Gastroesophageal sphincter (tissue), 4 donors: Measurements from ENCODE around the gene PANK1. TPM values are rescaled to one million over a fixed set of nuclear protein-coding genes. Genes with fewer than 3 reads are reported as not detected.

Source experiments
- ATAC-seq: fragments of 150-250 bp; one replicate; pipeline ENCODE4 v1.9.1; 2016; ENCODE audit warnings: mild to moderate bottlenecking, moderate library complexity
- H3K27ac ChIP-seq, 4 donors: fragments of 200-600 bp; sonication (generic) in 3 of 4; 1 replicate in 3 of 4; 2 replicates in 1 of 4; pipeline ENCODE4 v1.5.1; 2016 to 2019
- H3K27me3 ChIP-seq: fragments of 200-600 bp; sonication (generic); one replicate; pipeline ENCODE4 v1.5.1; 2019
- H3K36me3 ChIP-seq, 2 donors: fragments of 200-600 bp; sonication (generic); one replicate each; pipeline ENCODE4 v1.5.1; 2019; ENCODE audit warnings: control low read depth in 1 of 2
- H3K4me1 ChIP-seq, 3 donors: fragments of 200-600 bp; sonication (generic); 1 replicate in 2 of 3; 2 replicates in 1 of 3; pipeline ENCODE4 v1.5.1; 2016 to 2019; ENCODE audit warnings: control low read depth in 2 of 3
- H3K4me3 ChIP-seq, 2 donors: fragments of 200-600 bp; sonication (generic); one replicate each; pipeline ENCODE4 v1.5.1; 2019; ENCODE audit warnings: mild to moderate bottlenecking in 1 of 2, moderate library complexity in 1 of 2
- H3K9me3 ChIP-seq, 3 donors: fragments of 200-600 bp; sonication (generic); one replicate each; pipeline ENCODE4 v1.5.1; 2017 to 2019; ENCODE audit warnings: control low read depth in 2 of 3
- CTCF ChIP-seq, 4 experiments: fragments of 200-600 bp in 2 of 4; fragments of 450-650 bp in 2 of 4; sonication (generic) in 1 of 4; IDR thresholded peaks; one replicate each; pipeline ENCODE4 v1.5.1; 2017 to 2019; ENCODE audit warnings: antibody characterized with exemption in 4 of 4, mild to moderate bottlenecking in 2 of 4, moderate library complexity in 2 of 4
- EP300 ChIP-seq: sonication (generic); formaldehyde crosslinking; IDR thresholded peaks from one replicate; pipeline ENCODE4 v1.6.1; 2017; ENCODE audit warnings: antibody characterized with exemption, mild to moderate bottlenecking
- POLR2A ChIP-seq, 2 donors: fragments of 450-650 bp; IDR thresholded peaks; one replicate each; pipeline ENCODE4 v1.6.1; 2017; ENCODE audit warnings: antibody characterized with exemption in 2 of 2, mild to moderate bottlenecking in 2 of 2, moderate library complexity in 1 of 2
- POLR2AphosphoS5 ChIP-seq: sonication (generic); formaldehyde crosslinking; IDR thresholded peaks from one replicate; pipeline ENCODE4 v1.6.1; 2017; ENCODE audit warnings: antibody characterized with exemption
- WGBS, 2 donors: methylation state at CpG; one replicate each; pipeline ENCODE4 v1.1.5; 2018; ENCODE audit warnings: low coverage in 1 of 2; 5-methylcytosine and 5-hydroxymethylcytosine counted together
- total RNA-seq, 4 donors: library from RNA; depleted of rRNA; stranded (reverse); fragments of >200 nt; gene quantifications; one replicate each; pipeline ENCODE4 v1.1.0, GENCODE V29; 2016

PANK1 gene
- total RNA-seq, 4 donors from 2014 or later: 3.6 to 4.9 (median 4.1) TPM

GRCh38 chr10:89589101-89589720 lies 55.8 kb downstream of the PANK1 start:
- Histone ChIP-seq H3K36me3 (peaks cover 0 to 6% of the 10 kb centered on the region in 2 donors), H3K9me3 (no peaks in the 10 kb centered on the region), H3K4me3 (no peak overlapping the region), H3K27me3 (no peaks in the 10 kb centered on the region), H3K27ac (no peak overlapping the region), H3K4me1 (peaks cover 0 to 13% (median 0%) of the 10 kb centered on the region in 3 donors)
- TF ChIP-seq EP300 (no peak), POLR2AphosphoS5 (no peak), CTCF (IDR thresholded peaks at IDR 0.05) (no peak), POLR2A (IDR thresholded peaks at IDR 0.05) (no peak)
- no peak for ATAC-seq
- WGBS, 2 donors: 70% methylated on average over 5 of the region's 5 CpGs

GRCh38 chr10:89588671-89589070 lies 56.4 kb downstream of the PANK1 start:
- no peak for TF ChIP-seq POLR2A (IDR thresholded peaks at IDR 0.05)
- TF ChIP-seq CTCF (IDR thresholded peaks at IDR 0.05): no peak
- no peak for TF ChIP-seq POLR2AphosphoS5
- no peak for TF ChIP-seq EP300
- H3K9me3 ChIP-seq: no peaks in the 10 kb centered on the region
- no peak overlapping the region for H3K4me3 ChIP-seq
- H3K27ac ChIP-seq: no peak overlapping the region
- H3K27me3 ChIP-seq: no peaks in the 10 kb centered on the region
- H3K36me3 ChIP-seq: peaks cover 0 to 6% of the 10 kb centered on the region in 2 donors
- no peak for ATAC-seq
- peaks cover 0 to 12% (median 0%) of the 10 kb centered on the region in 3 donors for H3K4me1 ChIP-seq
- 68 to 90% methylated on average over 3 of the region's 3 CpGs for WGBS, 2 donors

GRCh38 chr10:89582022-89582421 lies 63.0 kb downstream of the PANK1 start:
- Histone ChIP-seq H3K4me1 (no peaks in the 10 kb centered on the region), H3K27me3 (no peaks in the 10 kb centered on the region), H3K36me3 (no peaks in the 10 kb centered on the region), H3K27ac (no peak overlapping the region), H3K4me3 (no peak overlapping the region), H3K9me3 (no peaks in the 10 kb centered on the region)
- TF ChIP-seq POLR2A (IDR thresholded peaks at IDR 0.05) (no peak), CTCF (IDR thresholded peaks at IDR 0.05) (no peak), POLR2AphosphoS5 (no peak)
- 88 to 92% methylated on average over 1 of the region's 1 CpG for WGBS, 2 donors
- ATAC-seq: no peak

- H3K4me3 ChIP-seq: no peak overlapping the region
- TF ChIP-seq POLR2A (IDR thresholded peaks at IDR 0.05): no peak
- TF ChIP-seq CTCF (IDR thresholded peaks at IDR 0.05): no peak
- TF ChIP-seq POLR2AphosphoS5: no peak
- no peak for TF ChIP-seq EP300
- no peak for ATAC-seq
- no peaks in the 10 kb centered on the region for H3K36me3 ChIP-seq
- no peaks in the 10 kb centered on the region for H3K27me3 ChIP-seq
- no peak overlapping the region for H3K27ac ChIP-seq
- H3K4me1 ChIP-seq: no peaks in the 10 kb centered on the region
- H3K9me3 ChIP-seq: no peaks in the 10 kb centered on the region
- WGBS, 2 donors: 93 to 96% methylated on average over 4 of the region's 4 CpGs
Measured at GRCh38 chr10:89580243-89580642, 64.8 kb downstream of the PANK1 start.

GRCh38 chr10:89576696-89577095 lies 68.3 kb downstream of the PANK1 start:
- ATAC-seq: no peak
- H3K4me3 ChIP-seq: no peak overlapping the region
- TF ChIP-seq EP300 (no peak), POLR2A (IDR thresholded peaks at IDR 0.05) (no peak), POLR2AphosphoS5 (no peak), CTCF (IDR thresholded peaks at IDR 0.05) (no peak)
- no peaks in the 10 kb centered on the region for H3K27me3 ChIP-seq
- H3K4me1 ChIP-seq: no peaks in the 10 kb centered on the region
- no peak overlapping the region for H3K27ac ChIP-seq
- no peaks in the 10 kb centered on the region for H3K9me3 ChIP-seq
- no peaks in the 10 kb centered on the region for H3K36me3 ChIP-seq
- WGBS, 2 donors: 81 to 100% methylated on average over 2 of the region's 2 CpGs
